ENCODE results near the gene S100PBP.

DNA sequence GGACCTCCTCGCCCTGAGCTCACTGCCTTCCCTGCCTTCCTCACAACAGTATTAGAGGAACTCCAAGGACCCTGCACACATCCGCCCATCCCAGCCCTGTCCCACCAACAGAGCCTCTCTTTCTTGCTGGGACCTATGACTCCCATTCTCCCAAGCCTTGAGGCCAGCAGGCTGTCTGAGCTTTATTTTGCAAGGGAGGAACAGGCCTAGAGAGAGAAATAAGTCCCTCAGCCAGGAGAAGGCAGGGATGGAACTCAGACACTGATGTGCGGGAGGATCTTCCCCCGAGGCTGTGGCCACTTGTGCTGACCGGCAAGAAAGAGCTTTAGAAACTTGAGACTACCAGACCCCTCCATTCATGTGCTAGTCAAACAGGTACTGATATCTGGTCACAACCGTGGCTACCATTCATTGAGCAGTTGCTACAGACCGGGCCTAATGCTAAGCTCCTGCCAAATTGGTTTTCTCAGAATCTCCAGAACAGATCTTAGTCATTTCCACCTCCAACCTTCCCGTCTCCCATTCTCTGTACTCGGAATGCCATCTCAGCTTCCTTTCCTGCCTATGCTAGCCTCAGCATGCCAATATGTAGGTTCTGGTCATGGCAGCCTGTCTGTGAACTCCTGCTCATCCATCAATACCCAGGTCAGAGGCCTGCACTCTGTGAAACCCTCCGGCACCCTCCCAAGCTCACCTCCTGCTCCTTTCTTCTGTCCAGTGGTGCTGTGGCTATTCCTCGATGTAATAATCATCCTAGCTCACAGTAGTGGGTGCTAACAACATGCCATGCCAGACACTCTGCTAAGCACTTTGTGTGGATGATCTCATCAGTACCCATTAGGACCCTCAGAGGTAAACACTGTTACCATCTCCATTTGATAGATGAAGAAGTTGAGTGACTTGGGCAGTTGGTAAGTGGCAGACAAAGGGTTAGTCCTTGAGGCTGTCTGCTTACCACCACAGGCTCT lies 79.9 kb downstream of the S100PBP start:
- TF ChIP-seq, protein P1, sequence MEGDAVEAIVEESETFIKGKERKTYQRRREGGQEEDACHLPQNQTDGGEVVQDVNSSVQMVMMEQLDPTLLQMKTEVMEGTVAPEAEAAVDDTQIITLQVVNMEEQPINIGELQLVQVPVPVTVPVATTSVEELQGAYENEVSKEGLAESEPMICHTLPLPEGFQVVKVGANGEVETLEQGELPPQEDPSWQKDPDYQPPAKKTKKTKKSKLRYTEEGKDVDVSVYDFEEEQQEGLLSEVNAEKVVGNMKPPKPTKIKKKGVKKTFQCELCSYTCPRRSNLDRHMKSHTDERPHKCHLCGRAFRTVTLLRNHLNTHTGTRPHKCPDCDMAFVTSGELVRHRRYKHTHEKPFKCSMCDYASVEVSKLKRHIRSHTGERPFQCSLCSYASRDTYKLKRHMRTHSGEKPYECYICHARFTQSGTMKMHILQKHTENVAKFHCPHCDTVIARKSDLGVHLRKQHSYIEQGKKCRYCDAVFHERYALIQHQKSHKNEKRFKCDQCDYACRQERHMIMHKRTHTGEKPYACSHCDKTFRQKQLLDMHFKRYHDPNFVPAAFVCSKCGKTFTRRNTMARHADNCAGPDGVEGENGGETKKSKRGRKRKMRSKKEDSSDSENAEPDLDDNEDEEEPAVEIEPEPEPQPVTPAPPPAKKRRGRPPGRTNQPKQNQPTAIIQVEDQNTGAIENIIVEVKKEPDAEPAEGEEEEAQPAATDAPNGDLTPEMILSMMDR (conservative IDR thresholded peaks at IDR 0.05), result no peak
- TF ChIP-seq ZFX (IDR thresholded peaks at IDR 0.05), result no peak
